ENCODE results near the gene GMEB2.

The GMEB2 gene

GRCh38 chr20:63648895-63649589 lies 22.1 kb upstream of the GMEB2 start:
- no peak overlapping the region for H3K27ac ChIP-seq
- TF ChIP-seq ZFX (IDR thresholded peaks at IDR 0.05; ENCODE audit: borderline replicate concordance), result no peak
- no peak for TF ChIP-seq CTCF (IDR thresholded peaks at IDR 0.05)

GRCh38 chr20:63648190-63648589 lies 21.3 kb upstream of the GMEB2 start:
- H3K27ac ChIP-seq, result no peak overlapping the region
- TF ChIP-seq ZFX (IDR thresholded peaks at IDR 0.05; ENCODE audit: borderline replicate concordance), result no peak
- no peak for TF ChIP-seq CTCF (IDR thresholded peaks at IDR 0.05)

GRCh38 chr20:63645218-63645617 lies 18.3 kb upstream of the GMEB2 start:
- TF ChIP-seq ZFX (IDR thresholded peaks at IDR 0.05; ENCODE audit: borderline replicate concordance) (no peak), CTCF (IDR thresholded peaks at IDR 0.05) (no peak)
- H3K27ac ChIP-seq, result no peak overlapping the region

GRCh38 chr20:63643946-63644345 lies 17.0 kb upstream of the GMEB2 start:
- peak overlapping the region; percentile 92; the same call in 1 of the 2 replicates for H3K27ac ChIP-seq
- TF ChIP-seq CTCF (IDR thresholded peaks at IDR 0.05) (no peak), ZFX (IDR thresholded peaks at IDR 0.05; ENCODE audit: borderline replicate concordance) (no peak)

GRCh38 chr20:63643499-63643898 lies 16.6 kb upstream of the GMEB2 start:
- no peak for TF ChIP-seq ZFX (IDR thresholded peaks at IDR 0.05; ENCODE audit: borderline replicate concordance)
- TF ChIP-seq CTCF (IDR thresholded peaks at IDR 0.05), result no peak
- peak overlapping the region; percentile 92 for H3K27ac ChIP-seq

GRCh38 chr20:63642527-63643247 lies 15.8 kb upstream of the GMEB2 start:
- TF ChIP-seq CTCF (IDR thresholded peaks at IDR 0.05) (no peak), ZFX (IDR thresholded peaks at IDR 0.05; ENCODE audit: borderline replicate concordance) (no peak)
- H3K27ac ChIP-seq, result peak overlapping the region; percentile 92

Data from 22Rv1 (cell line).